ENCODE results near the gene MYRF.

- no peak for TF ChIP-seq CTCF (IDR thresholded peaks at IDR 0.05)
- TF ChIP-seq EZH2 (IDR thresholded peaks at IDR 0.05) = no peak
Observed at GRCh38 chr11:61781585-61781984, 29.1 kb downstream of the MYRF start.

Data from neural progenitor cell (in vitro differentiated cells).